Measurements from ENCODE around the gene SGCG.

Gene SGCG

GRCh38 chr13:23344931-23345595 is 164.3 kb downstream of the SGCG start:
- DNase-seq: no peak

GRCh38 chr13:23347601-23348000 is 166.8 kb downstream of the SGCG start:
- no peak for DNase-seq

- no peak for DNase-seq
Measured at GRCh38 chr13:23348262-23349127, 167.7 kb downstream of the SGCG start.

GRCh38 chr13:23349161-23349897 is 168.6 kb downstream of the SGCG start:
- no peak for DNase-seq

- DNase-seq: no peak
Measured at GRCh38 chr13:23350009-23350408, 169.2 kb downstream of the SGCG start.

- DNase-seq: no peak
Measured at GRCh38 chr13:23352161-23352560, 171.4 kb downstream of the SGCG start.

- DNase-seq: no peak
Measured at GRCh38 chr13:23354520-23354919, 173.7 kb downstream of the SGCG start.

GRCh38 chr13:23356368-23356767 is 175.6 kb downstream of the SGCG start:
- no peak for DNase-seq

- DNase-seq: no peak
Measured at GRCh38 chr13:23357349-23357748, 176.6 kb downstream of the SGCG start.

GRCh38 chr13:23359882-23360281 is 179.1 kb downstream of the SGCG start:
- DNase-seq: no peak

GRCh38 chr13:23365652-23366051 is 184.9 kb downstream of the SGCG start:
- no peak for DNase-seq

- DNase-seq: no peak
Measured at GRCh38 chr13:23367907-23368306, 187.1 kb downstream of the SGCG start.

- DNase-seq: no peak
Measured at GRCh38 chr13:23372264-23372906, 191.6 kb downstream of the SGCG start.

Measured in NCI-H748 treated with DMSO at 0.1 percent for 48 hours (cell line).